ENCODE results near the gene PMIS2. TPM values are rescaled to one million over a fixed set of nuclear protein-coding genes. Genes with fewer than 3 reads are reported as not detected.

PMIS2 gene
- not detected in 2 replicates for total RNA-seq (2014; rRNA removed; shearing (Covaris generic))
- polyA plus RNA-seq (2014; cell fraction: nucleus; rRNA removed), result not detected in 2 replicates

DNA sequence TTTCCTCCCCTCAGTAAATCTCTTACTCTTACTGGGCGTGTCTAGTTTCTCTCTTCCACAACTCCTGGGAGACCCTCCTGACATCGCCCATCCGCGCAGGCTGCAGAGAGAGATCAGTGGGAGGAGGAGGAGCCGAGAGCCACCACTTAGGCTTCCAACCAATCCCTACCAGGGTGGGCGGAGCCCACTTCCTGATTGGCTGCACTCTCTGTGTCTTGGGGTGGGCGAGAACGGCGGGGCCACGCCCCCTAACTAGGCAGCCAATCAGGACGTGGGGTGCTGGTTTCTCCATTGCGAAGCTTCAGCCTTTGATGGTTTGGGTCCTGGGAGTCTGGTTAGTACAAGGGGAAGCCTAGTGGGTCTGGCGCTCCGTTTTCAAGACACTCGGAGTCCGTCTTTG is at the start of gene PMIS2:
Gene PMIS2 (plus strand): TSS at position 326 of the 400 bp plus-strand sequence. CDS start 87 bp downstream, outside the sequence.
- DNase-seq (ENCODE audit: extremely low read depth, low read depth), result no peak

DNA sequence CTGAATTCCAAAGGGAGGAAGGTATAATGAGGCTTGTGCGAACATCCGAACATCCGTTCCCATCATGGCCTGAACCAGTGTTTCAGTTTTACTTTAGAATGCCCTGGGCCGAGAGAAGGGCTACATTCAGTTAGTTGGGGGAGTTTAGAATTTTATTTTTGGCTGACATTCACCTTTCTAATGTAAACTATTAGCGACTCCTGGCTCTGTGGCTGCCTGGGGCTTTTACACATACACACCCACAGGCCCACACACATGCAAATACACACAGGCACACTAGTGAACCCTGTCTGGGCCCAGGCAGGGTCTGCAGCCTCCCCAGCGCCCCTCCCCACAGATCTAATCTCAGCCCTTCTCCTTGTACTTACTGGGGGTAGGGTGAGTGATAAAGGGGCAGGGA is 46.7 kb upstream of the PMIS2 start:
- DNase-seq (ENCODE audit: extremely low read depth, low read depth), result no peak

DNA sequence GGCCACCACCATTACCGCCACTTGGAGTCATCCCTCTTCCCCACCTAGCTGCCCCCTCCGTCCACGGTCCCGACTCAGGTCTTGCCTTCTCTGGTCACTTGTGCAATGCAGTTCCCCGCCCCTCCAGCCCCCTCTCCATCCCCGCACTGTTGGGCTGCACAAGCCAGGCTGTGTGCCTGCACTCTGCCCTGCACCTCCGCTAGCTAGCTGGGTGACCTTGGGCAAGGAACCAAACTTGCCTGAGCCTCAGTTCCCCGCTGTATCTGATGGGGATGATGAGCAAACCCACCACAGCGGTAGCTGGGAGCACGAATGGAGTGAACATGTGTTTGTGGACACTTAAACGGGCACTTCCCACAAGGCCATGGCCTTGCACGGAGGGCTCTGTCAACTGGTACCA is 46.1 kb upstream of the PMIS2 start:
- no peak for DNase-seq (ENCODE audit: extremely low read depth, low read depth)

DNA sequence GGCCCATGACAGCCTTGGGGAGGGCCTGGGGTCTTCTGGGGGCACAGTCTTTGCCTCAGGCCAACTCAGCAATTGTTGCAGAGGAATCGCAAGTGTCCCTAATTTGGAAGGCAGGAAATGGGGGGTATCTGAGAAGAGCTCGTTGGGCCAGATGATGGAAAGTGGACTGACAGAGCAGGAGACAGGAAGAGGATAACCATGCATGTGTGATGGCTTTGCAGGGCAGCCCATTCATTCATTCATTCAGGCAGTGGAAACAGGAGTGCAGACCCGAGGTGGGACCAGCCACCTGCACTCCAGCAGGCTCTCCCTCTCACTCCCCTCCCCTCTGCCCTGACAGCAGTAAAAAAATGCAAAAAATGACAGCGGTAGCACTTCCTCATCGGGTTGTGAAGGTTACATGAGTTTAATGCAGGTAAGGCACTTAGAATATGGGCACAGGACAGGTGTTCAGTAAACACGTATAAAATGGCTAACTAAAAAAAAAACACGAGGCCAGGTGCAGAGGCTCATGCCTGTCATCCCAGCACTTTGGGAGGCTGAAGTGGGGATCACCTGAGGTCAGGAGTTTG is 45.5 kb upstream of the PMIS2 start:
- no peak for DNase-seq (ENCODE audit: extremely low read depth, low read depth)

DNA sequence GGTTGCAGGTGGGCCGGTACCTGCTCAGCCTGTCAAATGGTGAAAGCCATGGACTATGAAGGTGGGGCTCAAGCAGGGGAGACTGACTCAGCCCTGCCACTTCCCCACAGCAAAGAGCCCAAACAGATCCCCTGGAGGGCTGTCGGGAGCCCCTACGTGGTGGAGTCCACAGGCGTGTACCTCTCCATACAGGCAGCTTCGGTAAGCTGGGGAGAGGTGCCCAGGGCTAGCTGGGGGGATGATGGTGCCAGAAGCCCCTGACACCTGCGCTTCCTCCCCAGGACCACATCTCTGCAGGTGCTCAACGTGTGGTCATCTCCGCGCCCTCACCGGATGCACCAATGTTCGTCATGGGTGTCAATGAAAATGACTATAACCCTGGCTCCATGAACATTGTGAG is 43.8 kb upstream of the PMIS2 start:
- DNase-seq (ENCODE audit: extremely low read depth, low read depth), result no peak

DNA sequence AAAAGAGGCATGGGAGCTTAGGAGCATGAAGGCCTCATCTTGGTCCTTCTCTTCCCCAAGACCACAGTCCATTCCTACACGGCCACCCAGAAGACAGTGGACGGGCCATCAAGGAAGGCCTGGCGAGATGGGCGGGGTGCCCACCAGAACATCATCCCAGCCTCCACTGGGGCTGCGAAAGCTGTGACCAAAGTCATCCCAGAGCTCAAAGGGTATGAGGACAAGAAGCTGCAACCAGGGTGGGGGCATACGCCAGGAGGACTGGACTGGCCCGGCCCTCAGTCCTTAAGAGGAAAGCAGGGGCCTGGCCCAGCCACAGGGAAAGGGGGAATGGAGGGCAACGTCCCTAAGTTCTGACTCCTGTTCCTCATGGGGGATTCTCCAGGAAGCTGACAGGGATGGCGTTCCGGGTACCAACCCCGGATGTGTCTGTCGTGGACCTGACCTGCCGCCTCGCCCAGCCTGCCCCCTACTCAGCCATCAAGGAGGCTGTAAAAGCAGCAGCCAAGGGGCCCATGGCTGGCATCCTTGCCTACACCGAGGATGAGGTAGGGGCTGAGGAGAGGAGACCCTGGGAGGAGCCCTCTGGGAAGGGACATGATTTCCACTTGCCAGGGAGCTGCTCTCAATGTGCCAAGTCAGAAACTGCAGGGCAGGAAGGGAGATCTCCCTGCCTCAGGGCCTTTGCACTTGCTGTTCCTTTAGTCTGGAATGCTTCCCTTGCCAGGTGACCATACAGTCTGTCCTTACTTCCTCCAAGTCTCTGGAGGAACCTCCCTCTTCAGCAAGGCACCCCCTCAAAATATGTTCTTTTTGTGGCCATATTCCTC is 42.5 kb upstream of the PMIS2 start:
- DNase-seq (ENCODE audit: extremely low read depth, low read depth), result no peak

DNA sequence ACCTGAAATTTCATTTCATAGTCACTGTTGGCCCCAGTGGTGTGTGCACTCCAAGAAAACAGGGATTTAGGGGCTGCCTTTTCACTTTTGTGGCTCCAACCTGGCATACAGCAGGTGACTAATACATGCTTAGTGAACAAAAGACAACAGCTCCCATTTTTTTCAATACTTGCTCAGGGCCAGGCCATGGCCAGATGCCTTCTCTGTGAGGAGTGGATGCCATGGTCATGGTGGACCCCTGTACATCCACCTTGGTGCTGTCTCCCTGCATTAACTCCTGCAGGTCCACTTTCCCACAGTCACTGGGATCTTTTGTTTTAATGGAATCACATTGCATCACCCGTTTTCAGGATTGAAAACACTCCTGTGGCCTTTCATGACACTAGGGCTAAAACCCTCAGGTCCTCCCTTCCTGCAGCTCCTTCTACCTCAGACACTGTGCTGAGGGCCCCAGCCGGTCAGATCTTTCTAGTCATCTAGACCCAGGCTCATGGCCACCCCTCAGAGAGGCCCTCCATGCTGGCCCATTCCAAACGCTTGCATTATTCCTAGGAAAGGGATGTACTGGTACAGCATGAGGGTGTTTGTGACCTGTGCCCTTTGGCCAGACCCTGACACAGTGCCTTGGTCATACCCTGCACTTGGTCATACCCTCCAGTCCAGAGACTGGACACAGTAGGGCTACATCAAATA is 41.7 kb upstream of the PMIS2 start:
- no peak for DNase-seq (ENCODE audit: extremely low read depth, low read depth)

DNA sequence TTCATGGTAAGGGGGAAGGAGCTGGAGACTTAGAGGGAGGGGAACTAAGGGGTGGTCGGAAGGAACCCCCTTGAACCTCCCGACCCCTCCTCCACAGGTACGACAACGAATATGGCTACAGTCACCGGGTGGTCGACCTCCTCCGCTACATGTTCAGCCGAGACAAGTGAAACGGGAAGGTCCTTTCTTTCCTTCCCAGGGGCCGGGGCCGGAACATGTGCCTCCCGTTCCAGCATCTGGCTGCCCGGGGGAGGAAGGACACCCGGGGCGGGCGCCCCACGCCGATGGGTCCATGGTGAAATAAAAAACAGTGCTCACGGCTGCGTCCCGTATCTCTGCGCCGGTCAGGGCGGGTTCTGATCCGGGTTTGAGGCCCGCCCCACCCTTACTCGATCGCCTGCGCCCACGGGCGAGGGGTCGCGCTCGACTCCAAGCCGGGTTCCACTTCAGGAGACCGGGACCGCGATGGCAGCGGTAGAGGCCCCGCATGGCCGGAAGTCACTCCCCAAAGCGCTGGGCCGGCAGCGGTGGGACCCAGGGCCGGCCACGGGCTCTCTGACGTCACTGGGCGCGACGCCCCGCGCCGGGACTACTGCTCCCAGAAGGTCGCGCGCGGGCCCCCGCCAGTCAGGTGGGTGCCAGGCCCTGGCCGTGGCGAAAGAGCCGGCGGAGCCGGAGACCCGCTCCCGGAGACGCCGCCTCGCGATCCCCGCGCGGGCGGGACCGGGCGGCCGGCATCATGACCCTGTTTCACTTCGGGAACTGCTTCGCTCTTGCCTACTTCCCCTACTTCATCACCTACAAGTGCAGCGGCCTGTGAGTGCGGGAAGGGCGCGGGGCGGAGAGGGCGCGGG is 40.7 kb upstream of the PMIS2 start, which contains the start of gene TMEM147:
Gene TMEM147 (plus strand): TSS at position 626 of the 854 bp plus-strand sequence. CDS start 114 bp downstream, at position 740.
- DNase-seq (ENCODE audit: extremely low read depth, low read depth), result peak; percentile 83

DNA sequence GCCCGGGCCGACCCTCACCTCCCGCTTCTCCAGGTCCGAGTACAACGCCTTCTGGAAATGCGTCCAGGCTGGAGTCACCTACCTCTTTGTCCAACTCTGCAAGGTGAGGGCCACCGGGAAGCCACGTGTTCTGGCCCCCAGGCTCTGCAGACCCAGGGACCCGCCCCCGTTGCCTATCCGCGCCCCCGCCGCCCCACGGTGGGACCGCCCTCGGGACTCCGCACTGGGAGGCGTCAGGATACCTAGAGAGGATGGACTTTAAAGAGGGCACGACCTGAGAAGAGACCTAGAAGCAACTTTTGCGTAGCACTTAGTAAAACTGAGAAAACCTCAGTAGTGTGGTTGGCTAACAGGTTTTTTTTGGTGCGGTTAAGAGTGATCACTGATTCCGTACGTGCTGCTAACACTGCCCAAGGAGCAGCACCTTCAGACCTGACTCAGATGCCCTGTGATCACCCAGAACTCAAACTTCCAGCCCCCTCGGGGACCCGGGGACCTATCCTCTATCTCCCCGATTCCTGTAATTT is 40.1 kb upstream of the PMIS2 start:
- no peak for DNase-seq (ENCODE audit: extremely low read depth, low read depth)

DNA sequence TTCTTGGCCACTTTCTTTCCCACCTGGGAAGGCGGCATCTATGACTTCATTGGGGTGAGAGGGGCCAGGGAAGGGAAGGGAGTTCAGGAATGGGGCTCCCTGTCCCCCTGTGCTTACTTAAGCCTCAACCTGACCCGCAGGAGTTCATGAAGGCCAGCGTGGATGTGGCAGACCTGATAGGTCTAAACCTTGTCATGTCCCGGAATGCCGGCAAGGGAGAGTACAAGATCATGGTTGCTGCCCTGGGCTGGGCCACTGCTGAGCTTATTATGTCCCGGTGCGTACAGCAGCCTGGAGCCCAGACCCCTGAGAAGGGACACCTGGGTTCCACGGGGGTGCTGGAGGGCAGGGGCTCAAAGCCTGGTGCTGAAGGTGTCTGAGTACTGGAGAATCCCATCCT is 39.4 kb upstream of the PMIS2 start:
- no peak for DNase-seq (ENCODE audit: extremely low read depth, low read depth)

DNA sequence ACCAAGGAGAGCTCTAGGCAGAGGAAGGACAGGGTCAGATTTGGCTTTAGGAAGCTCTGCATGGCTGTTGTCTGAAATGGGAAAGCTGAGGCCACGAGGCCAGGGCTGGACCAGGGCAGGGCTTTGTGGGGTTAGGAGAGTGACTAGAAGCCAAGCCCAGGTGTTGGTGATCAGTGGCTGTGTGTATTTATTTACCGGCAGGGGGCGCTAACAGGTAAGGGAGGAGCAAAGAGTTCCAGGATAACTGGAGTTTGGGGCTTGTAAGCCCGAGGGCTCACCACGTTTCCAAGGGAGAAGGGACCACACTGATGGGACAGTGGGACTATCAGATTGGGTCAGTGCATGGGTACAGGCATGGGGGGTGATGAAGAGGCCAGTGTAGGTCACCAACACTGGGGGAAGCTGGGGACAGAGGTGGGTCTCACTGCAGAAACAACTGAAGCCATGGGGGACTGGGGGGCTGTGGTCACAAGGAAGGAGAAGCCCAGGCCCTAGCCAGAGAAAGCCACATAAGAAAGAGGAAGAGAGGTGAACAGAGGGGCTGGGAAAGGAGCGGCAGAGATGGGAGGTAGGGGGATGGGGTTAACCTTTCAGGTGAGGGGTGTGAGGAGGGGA is 36.7 kb upstream of the PMIS2 start:
- peak; percentile 76 for DNase-seq (ENCODE audit: extremely low read depth, low read depth)

DNA sequence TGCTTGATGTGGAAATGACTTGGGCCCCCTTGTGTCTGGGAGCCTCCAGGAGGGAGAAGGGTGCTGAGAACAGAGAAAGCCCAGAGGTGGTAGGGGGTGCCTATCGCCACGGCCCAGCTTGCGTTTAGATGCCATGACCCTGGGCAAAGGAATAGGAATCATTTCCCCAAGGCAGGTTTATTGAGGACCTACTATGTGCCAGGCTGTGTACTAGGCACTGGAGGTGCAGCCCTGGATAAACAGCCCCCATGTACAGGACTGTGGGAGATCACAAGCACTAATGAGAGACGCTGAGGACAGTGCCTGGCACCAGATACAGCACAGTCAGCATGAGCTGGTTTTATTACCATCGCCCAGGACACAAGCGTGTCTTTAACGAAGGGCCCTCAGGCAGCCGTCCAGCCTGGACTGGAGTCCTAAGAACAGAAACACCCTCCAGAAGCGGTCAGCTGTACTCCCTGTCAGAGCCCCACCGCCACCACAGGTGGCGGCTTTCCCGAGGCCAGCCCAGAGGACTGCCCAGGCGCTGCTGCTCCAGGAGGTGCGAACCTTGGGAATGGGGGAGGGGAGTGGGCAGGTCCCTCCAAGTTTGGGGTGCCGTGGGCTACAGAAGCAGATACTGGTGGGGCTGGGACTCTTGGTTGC is 36.0 kb upstream of the PMIS2 start:
- no peak for DNase-seq (ENCODE audit: extremely low read depth, low read depth)

DNA sequence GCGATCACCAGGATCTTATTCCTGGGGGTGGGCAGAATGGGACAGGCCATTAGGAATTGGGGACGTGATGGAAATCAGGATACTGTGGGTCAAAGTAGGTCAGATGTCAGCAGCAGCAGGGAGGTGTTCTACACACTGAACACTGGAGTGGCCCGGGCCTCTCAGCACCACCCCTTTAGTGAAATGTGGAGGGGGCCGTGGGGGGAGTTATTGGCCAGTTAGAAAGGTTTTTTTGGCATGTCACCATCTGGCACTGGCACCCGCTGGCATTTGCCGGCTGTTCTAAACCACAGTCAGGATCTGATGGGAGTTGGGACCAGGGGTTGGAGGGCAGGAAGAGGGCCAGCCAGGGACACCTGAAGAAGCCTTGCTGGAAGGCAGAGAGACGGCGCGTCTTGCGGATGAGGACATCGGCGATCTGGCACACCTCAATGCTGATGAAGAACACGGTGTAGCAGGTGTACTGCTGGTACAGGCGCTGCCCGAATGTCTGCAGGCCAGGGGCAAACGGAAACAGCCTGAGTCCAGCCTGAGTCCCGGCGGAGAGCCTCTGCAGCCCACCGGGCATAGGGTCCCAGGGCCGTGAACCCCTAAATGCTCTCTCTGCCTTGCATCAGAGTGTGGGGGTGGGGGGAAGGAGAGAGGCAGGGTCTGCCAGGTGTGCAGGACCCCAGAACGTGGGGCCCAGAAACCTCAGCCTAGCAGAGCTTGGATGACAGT is 34.7 kb upstream of the PMIS2 start:
- DNase-seq (ENCODE audit: extremely low read depth, low read depth), result no peak

DNA sequence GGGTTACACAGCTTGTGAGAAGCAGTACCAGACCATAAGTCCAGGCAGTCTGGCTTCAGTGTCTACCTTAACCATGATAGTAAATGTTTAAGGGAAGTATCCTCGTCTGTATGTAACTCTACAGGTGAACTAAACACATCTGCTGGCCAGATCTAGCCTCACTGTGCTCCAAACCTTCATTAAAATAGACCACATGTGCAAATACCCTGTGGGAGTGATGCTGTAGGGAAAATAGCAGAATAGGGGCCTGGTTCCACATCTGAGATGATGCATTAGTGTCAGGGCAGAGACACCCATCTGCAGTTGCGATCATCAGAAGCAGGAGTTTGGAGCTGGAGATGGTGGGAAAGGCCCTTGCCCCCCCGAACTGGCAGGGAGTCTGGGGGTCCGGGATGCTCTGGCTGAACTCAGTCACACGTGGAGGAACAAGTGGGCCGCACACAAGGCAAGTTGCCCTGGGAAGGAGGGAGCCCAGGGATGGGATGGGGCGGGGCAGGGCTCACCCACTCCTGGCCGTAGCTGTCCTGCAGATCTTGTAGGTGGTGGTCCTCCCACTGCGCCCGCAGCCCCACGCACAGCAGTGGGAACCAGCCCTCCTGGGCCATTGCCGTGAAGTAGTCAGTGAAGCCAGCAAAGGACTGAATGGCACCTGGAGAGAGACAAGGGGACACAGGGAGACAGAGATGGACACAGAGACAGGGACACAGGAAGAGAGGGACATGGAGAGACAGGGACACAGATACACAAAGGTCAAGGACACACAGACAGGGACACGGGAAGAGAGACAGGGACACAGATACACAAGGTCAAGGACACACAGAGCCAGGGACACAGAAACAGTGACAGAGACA is 33.2 kb upstream of the PMIS2 start:
- DNase-seq (ENCODE audit: extremely low read depth, low read depth), result no peak

DNA sequence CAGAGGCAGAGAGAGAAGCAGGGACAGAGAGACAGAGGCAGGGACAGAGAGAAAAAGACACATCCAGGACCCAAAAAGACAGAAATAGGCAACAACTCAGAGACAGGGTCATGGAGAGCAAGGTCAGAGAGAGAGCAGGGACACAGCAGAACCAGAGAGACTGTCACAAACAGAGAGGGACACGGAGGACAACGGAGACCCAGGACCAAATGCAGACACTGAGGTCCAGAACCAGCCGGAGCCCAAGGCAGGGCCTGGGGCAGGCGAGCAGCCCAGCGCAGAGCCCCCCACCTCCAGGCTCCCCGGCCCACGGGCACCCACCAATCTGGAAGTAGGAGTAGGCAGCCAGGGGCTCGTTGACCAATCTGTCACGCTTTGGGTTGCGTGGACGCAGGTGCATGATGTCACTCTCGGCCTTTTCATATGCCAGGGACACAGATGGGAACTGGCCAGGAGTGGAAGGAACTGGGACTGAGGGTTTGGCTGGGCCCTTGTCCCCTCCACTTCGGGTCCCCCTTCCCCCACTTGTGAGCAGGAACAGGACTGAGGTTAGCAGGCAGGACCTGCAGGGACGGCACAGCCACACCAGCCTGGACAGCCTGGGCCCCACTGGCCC is 32.5 kb upstream of the PMIS2 start:
- DNase-seq (ENCODE audit: extremely low read depth, low read depth), result no peak

DNA sequence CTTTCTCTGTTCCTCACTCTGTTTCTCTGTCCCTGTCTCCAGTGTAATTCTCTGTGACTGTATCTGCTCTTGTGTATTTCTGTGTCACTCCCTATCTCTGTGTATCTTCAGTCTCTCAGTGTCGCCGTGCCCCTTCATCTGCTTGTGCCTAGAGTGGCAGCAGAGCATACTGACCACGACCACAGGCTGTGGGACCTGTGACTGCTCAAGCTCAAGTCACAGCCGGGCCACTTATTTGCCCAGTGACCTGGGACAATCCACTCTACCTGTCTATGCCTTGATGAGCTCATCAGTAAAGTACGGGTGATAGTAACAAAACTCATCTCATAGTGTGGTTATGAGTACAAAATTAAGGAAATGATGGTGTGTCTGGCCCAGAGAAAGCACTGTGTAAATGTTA is 31.9 kb upstream of the PMIS2 start:
- DNase-seq (ENCODE audit: extremely low read depth, low read depth), result no peak

DNA sequence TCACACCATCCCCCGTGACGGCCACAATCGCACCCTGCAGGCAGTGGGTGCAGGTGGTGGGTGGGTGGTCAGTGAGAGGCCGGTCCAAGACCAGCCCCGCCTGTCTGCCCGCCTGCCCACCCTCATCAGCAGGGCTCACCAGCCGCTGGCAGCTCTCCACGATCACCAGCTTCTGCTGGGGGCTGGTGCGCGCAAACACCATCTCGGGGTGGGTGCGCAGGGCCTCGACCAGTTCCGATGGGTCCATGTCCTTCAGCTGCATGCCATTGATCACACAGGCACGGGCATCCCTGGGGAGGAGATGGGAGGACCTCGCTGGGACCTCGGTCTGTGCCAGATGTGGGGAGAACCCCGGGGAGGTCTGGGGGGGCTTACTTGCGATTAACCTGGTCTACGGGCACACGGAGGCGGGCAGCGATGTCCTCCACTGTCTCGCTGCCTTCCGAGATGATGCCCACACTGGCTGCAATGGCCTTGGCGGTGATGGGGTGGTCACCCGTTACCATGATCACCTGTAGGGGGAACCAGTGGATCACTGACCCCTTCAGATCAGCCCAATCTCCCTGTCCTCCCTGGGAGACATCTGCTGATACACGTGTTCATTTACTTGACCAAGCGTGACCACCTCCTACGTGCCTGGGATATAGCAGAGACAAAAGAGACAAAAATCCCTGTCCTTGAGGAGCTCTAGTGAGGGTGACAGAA is 30.5 kb upstream of the PMIS2 start:
- peak; percentile 21 for DNase-seq (ENCODE audit: extremely low read depth, low read depth)
